ENCODE results near the gene KCNA10. TPM values are rescaled to one million over a fixed set of nuclear protein-coding genes. Genes with fewer than 3 reads are reported as not detected.

KCNA10 gene
- total RNA-seq, 3 donors from 2014 or later = not detected

GRCh38 chr1:110506541-110506940 is 12.4 kb downstream of the KCNA10 start:
- TF ChIP-seq POLR2AphosphoS5 (IDR thresholded peaks at IDR 0.05) (no peak), CTCF (IDR thresholded peaks at IDR 0.05) (no peak), POLR2A (IDR thresholded peaks at IDR 0.05) (no peak)
- no peak for DNase-seq (ENCODE audit: low spot score in 2 of 2)
- no peak overlapping the region for H3K4me3 ChIP-seq
- H3K36me3 ChIP-seq = no peaks in the 10 kb centered on the region
- intact Hi-C loops (cut with DNase I; ENCODE audit: low total_unique reads) = no loop called here
- H3K27ac ChIP-seq = no peak overlapping the region
- H3K27me3 ChIP-seq = no peaks in the 10 kb centered on the region
- no peaks in the 10 kb centered on the region for H3K4me1 ChIP-seq
- H3K9me3 ChIP-seq = no peaks in the 10 kb centered on the region

- TF ChIP-seq POLR2A (IDR thresholded peaks at IDR 0.05) (no peak), CTCF (IDR thresholded peaks at IDR 0.05) (no peak), POLR2AphosphoS5 (IDR thresholded peaks at IDR 0.05) (no peak)
- Histone ChIP-seq H3K4me3 (no peak overlapping the region), H3K36me3 (no peaks in the 10 kb centered on the region), H3K4me1 (no peaks in the 10 kb centered on the region), H3K27ac (no peak overlapping the region), H3K9me3 (no peaks in the 10 kb centered on the region), H3K27me3 (no peaks in the 10 kb centered on the region)
- no peak for DNase-seq (ENCODE audit: low spot score in 2 of 2)
- intact Hi-C loops (cut with DNase I; ENCODE audit: low total_unique reads) = no loop called here
Observed at GRCh38 chr1:110505596-110505995, 13.4 kb downstream of the KCNA10 start.

- Histone ChIP-seq H3K4me3 (no peak overlapping the region), H3K36me3 (no peaks in the 10 kb centered on the region), H3K9me3 (no peaks in the 10 kb centered on the region), H3K4me1 (no peaks in the 10 kb centered on the region), H3K27ac (no peak overlapping the region), H3K27me3 (no peaks in the 10 kb centered on the region)
- no peak for DNase-seq (ENCODE audit: low spot score in 2 of 2)
- intact Hi-C loops (cut with DNase I; ENCODE audit: low total_unique reads) = no loop called here
- TF ChIP-seq POLR2AphosphoS5 (IDR thresholded peaks at IDR 0.05) = no peak
- no peak for TF ChIP-seq POLR2A (IDR thresholded peaks at IDR 0.05)
- no peak for TF ChIP-seq CTCF (IDR thresholded peaks at IDR 0.05)
Observed at GRCh38 chr1:110504226-110504625, 14.7 kb downstream of the KCNA10 start.

GRCh38 chr1:110503471-110503870 is 15.5 kb downstream of the KCNA10 start:
- Histone ChIP-seq H3K4me3 (no peak overlapping the region), H3K9me3 (no peaks in the 10 kb centered on the region), H3K27me3 (no peaks in the 10 kb centered on the region), H3K36me3 (no peaks in the 10 kb centered on the region), H3K27ac (no peak overlapping the region), H3K4me1 (no peaks in the 10 kb centered on the region)
- intact Hi-C loops (cut with DNase I; ENCODE audit: low total_unique reads) = no loop called here
- TF ChIP-seq POLR2AphosphoS5 (IDR thresholded peaks at IDR 0.05) (no peak), CTCF (IDR thresholded peaks at IDR 0.05) (no peak), POLR2A (IDR thresholded peaks at IDR 0.05) (no peak)
- no peak for DNase-seq (ENCODE audit: low spot score in 2 of 2)

GRCh38 chr1:110502402-110503151 is 16.4 kb downstream of the KCNA10 start:
- DNase-seq (ENCODE audit: low spot score in 2 of 2) = no peak
- H3K9me3 ChIP-seq = no peaks in the 10 kb centered on the region
- TF ChIP-seq POLR2A (IDR thresholded peaks at IDR 0.05) (no peak), POLR2AphosphoS5 (IDR thresholded peaks at IDR 0.05) (no peak), CTCF (IDR thresholded peaks at IDR 0.05) (no peak)
- H3K27ac ChIP-seq = no peak overlapping the region
- no peaks in the 10 kb centered on the region for H3K4me1 ChIP-seq
- intact Hi-C loops (cut with DNase I; ENCODE audit: low total_unique reads) = no loop called here
- H3K4me3 ChIP-seq = no peak overlapping the region
- H3K27me3 ChIP-seq = no peaks in the 10 kb centered on the region
- H3K36me3 ChIP-seq = no peaks in the 10 kb centered on the region
